ENCODE results near the gene ATP1A1. TPM values are rescaled to one million over a fixed set of nuclear protein-coding genes. Genes with fewer than 3 reads are reported as not detected.

ATP1A1 gene
- polyA plus RNA-seq, 1 donor from 2014 or later, result 29.9 TPM

GRCh38 chr1:116386042-116386441, 13.0 kb downstream of the ATP1A1 start:
- Mint-ChIP-seq H3K27me3 (no peaks in the 10 kb centered on the region), H3K27ac (no peak overlapping the region), H3K4me3 (no peak overlapping the region), H3K36me3 (peaks cover 9% of the 10 kb centered on the region), H3K9me3 (no peaks in the 10 kb centered on the region), H3K4me1 (peaks cover 4 to 24% (median 20%) of the 10 kb centered on the region in 3 donors)

GRCh38 chr1:116387551-116387950, 14.5 kb downstream of the ATP1A1 start:
- Mint-ChIP-seq H3K36me3 (peaks cover 9% of the 10 kb centered on the region), H3K27ac (no peak overlapping the region), H3K27me3 (no peaks in the 10 kb centered on the region), H3K9me3 (no peaks in the 10 kb centered on the region), H3K4me1 (peaks cover 3 to 16% (median 11%) of the 10 kb centered on the region in 3 donors), H3K4me3 (no peak overlapping the region)

GRCh38 chr1:116388122-116388521, 15.1 kb downstream of the ATP1A1 start:
- no peaks in the 10 kb centered on the region for H3K27me3 Mint-ChIP-seq
- H3K4me3 Mint-ChIP-seq, result peak overlapping the region in 1 of 4 donors; percentile 23
- peaks cover 9% of the 10 kb centered on the region for H3K36me3 Mint-ChIP-seq
- no peaks in the 10 kb centered on the region for H3K9me3 Mint-ChIP-seq
- peaks cover 3 to 13% (median 9%) of the 10 kb centered on the region in 3 donors for H3K4me1 Mint-ChIP-seq
- H3K27ac Mint-ChIP-seq, result no peak overlapping the region

GRCh38 chr1:116389013-116389412, 16.0 kb downstream of the ATP1A1 start:
- peak overlapping the region in 1 of 3 donors; percentile 76 for H3K27ac Mint-ChIP-seq
- H3K27me3 Mint-ChIP-seq, result no peaks in the 10 kb centered on the region
- no peak overlapping the region for H3K4me3 Mint-ChIP-seq
- H3K36me3 Mint-ChIP-seq, result peaks cover 9% of the 10 kb centered on the region
- no peaks in the 10 kb centered on the region for H3K9me3 Mint-ChIP-seq
- H3K4me1 Mint-ChIP-seq, result peaks cover 3 to 13% (median 8%) of the 10 kb centered on the region in 3 donors

GRCh38 chr1:116389686-116390085, 16.6 kb downstream of the ATP1A1 start:
- H3K4me3 Mint-ChIP-seq, result no peak overlapping the region
- no peaks in the 10 kb centered on the region for H3K9me3 Mint-ChIP-seq

GRCh38 chr1:116390195-116390594, 17.2 kb downstream of the ATP1A1 start:
- peak overlapping the region in 2 of 3 donors; percentile 76 to 95 for H3K27ac Mint-ChIP-seq
- H3K27me3 Mint-ChIP-seq, result no peaks in the 10 kb centered on the region
- peaks cover 7% of the 10 kb centered on the region for H3K36me3 Mint-ChIP-seq
- no peaks in the 10 kb centered on the region for H3K9me3 Mint-ChIP-seq
- peak overlapping the region in 1 of 4 donors; percentile 23 for H3K4me3 Mint-ChIP-seq
- peaks cover 3 to 13% (median 8%) of the 10 kb centered on the region in 3 donors for H3K4me1 Mint-ChIP-seq

More at GRCh38 chr1:116389686-116390085, 16.6 kb downstream of the ATP1A1 start:
- Mint-ChIP-seq H3K27me3 (no peaks in the 10 kb centered on the region), H3K36me3 (peaks cover 7% of the 10 kb centered on the region), H3K27ac (peak overlapping the region in 2 of 3 donors; percentile 59 to 95), H3K4me1 (peaks cover 3 to 13% (median 8%) of the 10 kb centered on the region in 3 donors)

GRCh38 chr1:116391185-116391584, 18.1 kb downstream of the ATP1A1 start:
- no peaks in the 10 kb centered on the region for H3K9me3 Mint-ChIP-seq
- no peak overlapping the region for H3K4me3 Mint-ChIP-seq
- H3K4me1 Mint-ChIP-seq, result peaks cover 1 to 13% (median 8%) of the 10 kb centered on the region in 3 donors
- H3K27ac Mint-ChIP-seq, result peak overlapping the region in 1 of 3 donors; percentile 37
- H3K27me3 Mint-ChIP-seq, result no peaks in the 10 kb centered on the region
- H3K36me3 Mint-ChIP-seq, result peaks cover 4% of the 10 kb centered on the region

GRCh38 chr1:116392717-116393404, 19.8 kb downstream of the ATP1A1 start:
- Mint-ChIP-seq H3K9me3 (no peaks in the 10 kb centered on the region), H3K27ac (no peak overlapping the region), H3K27me3 (no peaks in the 10 kb centered on the region), H3K36me3 (peaks cover 4% of the 10 kb centered on the region), H3K4me1 (peaks cover 1 to 13% (median 8%) of the 10 kb centered on the region in 3 donors), H3K4me3 (no peak overlapping the region)

- peaks cover 1 to 7% (median 7%) of the 10 kb centered on the region in 3 donors for H3K4me1 Mint-ChIP-seq
Measured at GRCh38 chr1:116393792-116394191, 20.7 kb downstream of the ATP1A1 start.

GRCh38 chr1:116394270-116394669, 21.2 kb downstream of the ATP1A1 start:
- no peak overlapping the region for H3K4me3 Mint-ChIP-seq

More at GRCh38 chr1:116393792-116394191, 20.7 kb downstream of the ATP1A1 start:
- peak overlapping the region in 1 of 3 donors; percentile 77 for H3K27ac Mint-ChIP-seq
- H3K27me3 Mint-ChIP-seq, result no peaks in the 10 kb centered on the region
- peaks cover 4% of the 10 kb centered on the region for H3K36me3 Mint-ChIP-seq
- no peaks in the 10 kb centered on the region for H3K9me3 Mint-ChIP-seq
- no peak overlapping the region for H3K4me3 Mint-ChIP-seq

GRCh38 chr1:116396769-116397168, 23.7 kb downstream of the ATP1A1 start:
- H3K9me3 Mint-ChIP-seq, result no peaks in the 10 kb centered on the region
- H3K36me3 Mint-ChIP-seq, result peaks cover 2% of the 10 kb centered on the region
- H3K27ac Mint-ChIP-seq, result no peak overlapping the region
- H3K4me1 Mint-ChIP-seq, result peaks cover 0 to 1% (median 0%) of the 10 kb centered on the region in 3 donors
- no peak overlapping the region for H3K4me3 Mint-ChIP-seq
- no peaks in the 10 kb centered on the region for H3K27me3 Mint-ChIP-seq

More at GRCh38 chr1:116394270-116394669, 21.2 kb downstream of the ATP1A1 start:
- Mint-ChIP-seq H3K27me3 (no peaks in the 10 kb centered on the region), H3K9me3 (no peaks in the 10 kb centered on the region), H3K36me3 (peaks cover 4% of the 10 kb centered on the region), H3K4me1 (peaks cover 1 to 6% (median 5%) of the 10 kb centered on the region in 3 donors), H3K27ac (peak overlapping the region in 1 of 3 donors; percentile 77)

- H3K27me3 Mint-ChIP-seq, result no peaks in the 10 kb centered on the region
- peaks cover 0 to 1% (median 0%) of the 10 kb centered on the region in 3 donors for H3K4me1 Mint-ChIP-seq
- H3K36me3 Mint-ChIP-seq, result peaks cover 2% of the 10 kb centered on the region
- no peak overlapping the region for H3K4me3 Mint-ChIP-seq
- no peaks in the 10 kb centered on the region for H3K9me3 Mint-ChIP-seq
- no peak overlapping the region for H3K27ac Mint-ChIP-seq
Measured at GRCh38 chr1:116397728-116398127, 24.7 kb downstream of the ATP1A1 start.

GRCh38 chr1:116400780-116401179, 27.7 kb downstream of the ATP1A1 start:
- no peaks in the 10 kb centered on the region for H3K27me3 Mint-ChIP-seq
- H3K27ac Mint-ChIP-seq, result peak overlapping the region in 2 of 3 donors; percentile 16 to 65
- no peaks in the 10 kb centered on the region for H3K9me3 Mint-ChIP-seq
- H3K36me3 Mint-ChIP-seq, result peaks cover 3% of the 10 kb centered on the region
- H3K4me3 Mint-ChIP-seq, result no peak overlapping the region
- no peaks in the 10 kb centered on the region for H3K4me1 Mint-ChIP-seq

- Mint-ChIP-seq H3K27ac (no peak overlapping the region), H3K4me3 (no peak overlapping the region), H3K27me3 (no peaks in the 10 kb centered on the region), H3K9me3 (no peaks in the 10 kb centered on the region), H3K36me3 (peaks cover 3% of the 10 kb centered on the region), H3K4me1 (no peaks in the 10 kb centered on the region)
Measured at GRCh38 chr1:116401646-116402176, 28.7 kb downstream of the ATP1A1 start.

- no peaks in the 10 kb centered on the region for H3K4me1 Mint-ChIP-seq
- no peaks in the 10 kb centered on the region for H3K27me3 Mint-ChIP-seq
- H3K4me3 Mint-ChIP-seq, result no peak overlapping the region
- peaks cover 1% of the 10 kb centered on the region for H3K36me3 Mint-ChIP-seq
- no peaks in the 10 kb centered on the region for H3K9me3 Mint-ChIP-seq
- H3K27ac Mint-ChIP-seq, result no peak overlapping the region
Measured at GRCh38 chr1:116402333-116402732, 29.3 kb downstream of the ATP1A1 start.

Measured in IgD-negative memory B cell (primary cell).